Measurements from ENCODE around the gene L3MBTL4. TPM values are rescaled to one million over a fixed set of nuclear protein-coding genes. Genes with fewer than 3 reads are reported as not detected.
"Not testable (repeated sequence)": the region's sequence is repeated elsewhere in the genome, so short reads cannot be mapped to it uniquely, and the experiment has no call there.

The L3MBTL4 gene
- total RNA-seq, 3 donors from 2014 or later = 4.9 to 13.9 (median 5.4) TPM

GRCh38 chr18:6412933-6413472 lies 1.7 kb downstream of the L3MBTL4 start:
- ATAC-seq (no peak), DNase-seq (no peak)
- TF ChIP-seq CTCF (IDR thresholded peaks at IDR 0.05) = no peak
- H3K4me3 ChIP-seq = no peak overlapping the region
- H3K4me1 ChIP-seq (ENCODE audit: low read depth) = no peaks in the 10 kb centered on the region
- no peaks in the 10 kb centered on the region for H3K9me3 ChIP-seq
- no peaks in the 10 kb centered on the region for H3K36me3 ChIP-seq (ENCODE audit: low read depth)
- intact Hi-C loops (cut with DNase I, micrococcal nuclease) = no loop called here

- no peaks in the 10 kb centered on the region for H3K9me3 ChIP-seq
- DNase-seq (no peak), ATAC-seq (no peak)
- H3K4me3 ChIP-seq = no peak overlapping the region
- H3K36me3 ChIP-seq (ENCODE audit: low read depth) = no peaks in the 10 kb centered on the region
- no peak for TF ChIP-seq CTCF (IDR thresholded peaks at IDR 0.05)
- intact Hi-C loops (cut with DNase I, micrococcal nuclease) = no loop called here
- no peaks in the 10 kb centered on the region for H3K4me1 ChIP-seq (ENCODE audit: low read depth)
These were observed 3.3 kb downstream of the L3MBTL4 start for GRCh38 chr18:6411382-6411781.

GRCh38 chr18:6409933-6410332 lies 4.8 kb downstream of the L3MBTL4 start:
- Histone ChIP-seq H3K4me3 (no peak overlapping the region), H3K4me1 (ENCODE audit: low read depth) (no peaks in the 10 kb centered on the region), H3K36me3 (ENCODE audit: low read depth) (no peaks in the 10 kb centered on the region), H3K9me3 (no peaks in the 10 kb centered on the region)
- TF ChIP-seq CTCF (IDR thresholded peaks at IDR 0.05) = no peak
- DNase-seq = no peak
- ATAC-seq = no peak
- intact Hi-C loops (cut with DNase I, micrococcal nuclease) = no loop called here

GRCh38 chr18:6408543-6408942 lies 6.2 kb downstream of the L3MBTL4 start:
- DNase-seq; intact Hi-C loops (cut with DNase I, micrococcal nuclease); H3K9me3 ChIP-seq; H3K4me3 ChIP-seq; H3K4me1 ChIP-seq (ENCODE audit: low read depth); ATAC-seq; H3K36me3 ChIP-seq (ENCODE audit: low read depth): not testable (repeated sequence)

GRCh38 chr18:6406910-6407470 lies 7.7 kb downstream of the L3MBTL4 start:
- ATAC-seq (peak; percentile 44), DNase-seq (no peak)
- Histone ChIP-seq H3K4me1 (ENCODE audit: low read depth) (no peaks in the 10 kb centered on the region), H3K4me3 (no peak overlapping the region), H3K36me3 (ENCODE audit: low read depth) (no peaks in the 10 kb centered on the region), H3K9me3 (no peaks in the 10 kb centered on the region)
- no peak for TF ChIP-seq CTCF (IDR thresholded peaks at IDR 0.05)
- intact Hi-C loops (cut with DNase I, micrococcal nuclease) = no loop called here

- Histone ChIP-seq H3K4me1 (ENCODE audit: low read depth) (no peaks in the 10 kb centered on the region), H3K36me3 (ENCODE audit: low read depth) (no peaks in the 10 kb centered on the region), H3K9me3 (no peaks in the 10 kb centered on the region), H3K4me3 (no peak overlapping the region)
- ATAC-seq (peak; percentile 34), DNase-seq (no peak)
- intact Hi-C loops (cut with DNase I, micrococcal nuclease) = no loop called here
- no peak for TF ChIP-seq CTCF (IDR thresholded peaks at IDR 0.05)
These were observed 8.4 kb downstream of the L3MBTL4 start for GRCh38 chr18:6406075-6406909.

Measured in mucosa of descending colon (tissue), 3 donors.